Stimulated activated CD4-positive, alpha-beta T cell treated with anti-CD3 and anti-CD28 coated beads, Interleukin-1b, Interleukin-23, amount 100 ng/mL, for 1 hour (primary cell): ENCODE results near the gene CIZ1.
A peak's percentile ranks its signal among the peaks of the same experiment; 100 is the strongest.

Experiments used
- DNase-seq, 2 donors: peaks; one replicate each; pipeline ENCODE4 v3.0.0-alpha.2; 2020; ENCODE audit warnings: low read depth in 2 of 2

The CIZ1 gene

GRCh38 chr9:128124873-128125579, 66.3 kb downstream of the CIZ1 start:
- DNase-seq: no peak

GRCh38 chr9:128124451-128124850, 66.9 kb downstream of the CIZ1 start:
- no peak for DNase-seq

- DNase-seq: no peak
Observed at GRCh38 chr9:128123451-128124080, 67.8 kb downstream of the CIZ1 start.

- DNase-seq: no peak
Observed at GRCh38 chr9:128122809-128123175, 68.6 kb downstream of the CIZ1 start.

- DNase-seq: no peak
Observed at GRCh38 chr9:128121924-128122808, 69.2 kb downstream of the CIZ1 start.

- no peak for DNase-seq
Observed at GRCh38 chr9:128121466-128121810, 69.9 kb downstream of the CIZ1 start.

GRCh38 chr9:128120741-128121465, 70.5 kb downstream of the CIZ1 start:
- DNase-seq: no peak

- DNase-seq: no peak
Observed at GRCh38 chr9:128120061-128120740, 71.2 kb downstream of the CIZ1 start.

- no peak for DNase-seq
Observed at GRCh38 chr9:128118971-128119665, 72.3 kb downstream of the CIZ1 start.

GRCh38 chr9:128118472-128118857, 72.9 kb downstream of the CIZ1 start:
- DNase-seq: no peak

- peak; percentile 95 to 99 for DNase-seq
Observed at GRCh38 chr9:128117613-128118471, 73.5 kb downstream of the CIZ1 start.

- DNase-seq: no peak
Observed at GRCh38 chr9:128116104-128117083, 75.0 kb downstream of the CIZ1 start.
